HepG2 (cell line): ENCODE data around the gene SPA17. TPM values are rescaled to one million over a fixed set of nuclear protein-coding genes. Genes with fewer than 3 reads are reported as not detected.

Experiments used
- DNMT1 ChIP-seq: sonication (generic); formaldehyde crosslinking; IDR thresholded peaks from 2 replicates; pipeline ENCODE4 v1.5.1; 2020; ENCODE audit warnings: mild to moderate bottlenecking, missing genetic modification reagents
- HHEX ChIP-seq: IDR thresholded peaks from 2 replicates; pipeline ENCODE4 v1.6.1; 2016; ENCODE audit warnings: control low read depth
- IRX3 ChIP-seq: sonication (generic); formaldehyde crosslinking; IDR thresholded peaks from 2 replicates; pipeline ENCODE4 v1.8.1; 2023; ENCODE audit warnings: mild to moderate bottlenecking, low read depth, missing genetic modification reagents, borderline replicate concordance
- MAFG ChIP-seq: sonication (generic); formaldehyde crosslinking; IDR thresholded peaks from 2 replicates; pipeline ENCODE4 v1.5.1; 2020; ENCODE audit warnings: mild to moderate bottlenecking, missing genetic modification reagents
- SMAD3 ChIP-seq: sonication (generic); formaldehyde crosslinking; IDR thresholded peaks from 2 replicates; pipeline ENCODE4 v1.4.0; 2020; ENCODE audit warnings: missing genetic modification reagents
- TBX3 ChIP-seq: fragments of 450-650 bp; IDR thresholded peaks from 2 replicates; pipeline ENCODE4 v1.6.1; 2017; ENCODE audit warnings: antibody characterized with exemption, mild to moderate bottlenecking, inconsistent platforms, borderline replicate concordance
- ZMYM3 ChIP-seq: sonication (generic); formaldehyde crosslinking; IDR thresholded peaks from 2 replicates; pipeline ENCODE4 v1.5.1; 2020; ENCODE audit warnings: mild to moderate bottlenecking, missing genetic modification reagents
- ZNF891 ChIP-seq: sonication (generic); formaldehyde crosslinking; IDR thresholded peaks from 2 replicates; pipeline ENCODE4 v1.5.0; 2020; ENCODE audit warnings: mild to moderate bottlenecking, missing genetic modification reagents
- polyA plus RNA-seq, 8 experiments: library from polyadenylated mRNA; depleted of rRNA in 3 of 8; stranded (reverse) in 7 of 8; unstranded in 1 of 8; fragments of >200 nt; fragmentation: Illumina TruSeq in 4 of 8; extraction: Trizol in 4 of 8; gene quantifications; 2 replicates each; pipeline versions ENCODE4 v1.2.1 to v1.2.3, GENCODE V29; 2011 to 2016; ENCODE audit warnings: low read depth in 4 of 8, missing spikeins in 1 of 8, mixed read lengths in 1 of 8; ENCODE audit not compliant: insufficient read depth in 1 of 8
- total RNA-seq, 5 experiments: library from RNA; depleted of rRNA; stranded (reverse); fragments of >200 nt; fragmentation: Illumina TruSeq; extraction: Trizol; gene quantifications; 2 replicates each; pipeline ENCODE4 v1.2.3, GENCODE V29; 2016; ENCODE audit warnings: low read depth in 1 of 5
- TF ChIP-seq, protein P1 (sequence below): sonication (generic); formaldehyde crosslinking; IDR thresholded peaks from 2 replicates; pipeline ENCODE4 v1.4.0; 2020; ENCODE audit warnings: missing genetic modification reagents
- TF ChIP-seq, protein P2 (sequence below): sonication (generic); formaldehyde crosslinking; IDR thresholded peaks from 2 replicates; pipeline ENCODE4 v1.5.1; 2020; ENCODE audit warnings: mild to moderate bottlenecking, missing genetic modification reagents, moderate library complexity
- TF ChIP-seq, protein P3 (sequence below): sonication (generic); formaldehyde crosslinking; IDR thresholded peaks from 2 replicates; pipeline ENCODE4 v1.5.0; 2020; ENCODE audit warnings: mild to moderate bottlenecking, missing genetic modification reagents
- TF ChIP-seq, protein P4 (sequence below): sonication (generic); formaldehyde crosslinking; IDR thresholded peaks from 2 replicates; pipeline ENCODE4 v1.5.1; 2020; ENCODE audit warnings: missing genetic modification reagents, mild to moderate bottlenecking, borderline replicate concordance
- TF ChIP-seq, protein P5 (sequence below): sonication (generic); formaldehyde crosslinking; IDR thresholded peaks from 2 replicates; pipeline ENCODE4 v1.4.0; 2020; ENCODE audit warnings: missing genetic modification reagents, borderline replicate concordance

Gene SPA17
- total and polyA plus RNA-seq, 2 of the 13 experiments (the other 11 are each of a cell fraction or from before 2014, with no cell fraction given), result 4.4 to 8.4 TPM

DNA sequence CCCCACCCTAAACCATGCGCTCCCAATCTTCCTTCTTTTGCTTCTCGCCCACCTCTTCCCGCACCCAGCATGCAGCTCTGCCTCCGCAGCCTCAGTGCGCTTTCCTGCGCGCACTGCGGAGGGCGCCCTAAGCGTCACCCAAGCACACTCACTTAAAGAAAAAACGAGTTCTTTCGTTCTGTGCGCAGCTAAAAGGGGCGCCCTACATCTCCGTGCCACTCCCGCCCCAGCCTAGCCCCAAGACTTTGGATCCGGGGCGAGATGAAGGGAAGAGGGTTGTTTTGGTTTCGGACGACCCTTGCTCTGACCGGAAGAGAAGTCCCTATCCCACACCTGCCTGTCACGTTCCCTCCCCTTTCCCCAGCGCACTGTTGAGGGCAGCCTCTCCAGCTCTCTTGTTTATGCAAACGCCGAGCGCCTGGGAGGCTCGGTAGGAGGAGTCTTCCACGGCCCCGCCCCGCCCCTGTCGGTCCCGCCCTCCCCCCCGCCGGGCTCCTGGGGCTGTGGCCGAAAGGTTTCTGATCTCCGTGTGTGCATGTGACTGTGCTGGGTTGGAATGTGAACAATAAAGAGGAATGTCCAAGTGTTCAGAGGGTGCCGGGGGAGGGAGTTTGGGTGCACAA is 73.0 kb downstream of the SPA17 start (continued):
- TF ChIP-seq, protein P1, sequence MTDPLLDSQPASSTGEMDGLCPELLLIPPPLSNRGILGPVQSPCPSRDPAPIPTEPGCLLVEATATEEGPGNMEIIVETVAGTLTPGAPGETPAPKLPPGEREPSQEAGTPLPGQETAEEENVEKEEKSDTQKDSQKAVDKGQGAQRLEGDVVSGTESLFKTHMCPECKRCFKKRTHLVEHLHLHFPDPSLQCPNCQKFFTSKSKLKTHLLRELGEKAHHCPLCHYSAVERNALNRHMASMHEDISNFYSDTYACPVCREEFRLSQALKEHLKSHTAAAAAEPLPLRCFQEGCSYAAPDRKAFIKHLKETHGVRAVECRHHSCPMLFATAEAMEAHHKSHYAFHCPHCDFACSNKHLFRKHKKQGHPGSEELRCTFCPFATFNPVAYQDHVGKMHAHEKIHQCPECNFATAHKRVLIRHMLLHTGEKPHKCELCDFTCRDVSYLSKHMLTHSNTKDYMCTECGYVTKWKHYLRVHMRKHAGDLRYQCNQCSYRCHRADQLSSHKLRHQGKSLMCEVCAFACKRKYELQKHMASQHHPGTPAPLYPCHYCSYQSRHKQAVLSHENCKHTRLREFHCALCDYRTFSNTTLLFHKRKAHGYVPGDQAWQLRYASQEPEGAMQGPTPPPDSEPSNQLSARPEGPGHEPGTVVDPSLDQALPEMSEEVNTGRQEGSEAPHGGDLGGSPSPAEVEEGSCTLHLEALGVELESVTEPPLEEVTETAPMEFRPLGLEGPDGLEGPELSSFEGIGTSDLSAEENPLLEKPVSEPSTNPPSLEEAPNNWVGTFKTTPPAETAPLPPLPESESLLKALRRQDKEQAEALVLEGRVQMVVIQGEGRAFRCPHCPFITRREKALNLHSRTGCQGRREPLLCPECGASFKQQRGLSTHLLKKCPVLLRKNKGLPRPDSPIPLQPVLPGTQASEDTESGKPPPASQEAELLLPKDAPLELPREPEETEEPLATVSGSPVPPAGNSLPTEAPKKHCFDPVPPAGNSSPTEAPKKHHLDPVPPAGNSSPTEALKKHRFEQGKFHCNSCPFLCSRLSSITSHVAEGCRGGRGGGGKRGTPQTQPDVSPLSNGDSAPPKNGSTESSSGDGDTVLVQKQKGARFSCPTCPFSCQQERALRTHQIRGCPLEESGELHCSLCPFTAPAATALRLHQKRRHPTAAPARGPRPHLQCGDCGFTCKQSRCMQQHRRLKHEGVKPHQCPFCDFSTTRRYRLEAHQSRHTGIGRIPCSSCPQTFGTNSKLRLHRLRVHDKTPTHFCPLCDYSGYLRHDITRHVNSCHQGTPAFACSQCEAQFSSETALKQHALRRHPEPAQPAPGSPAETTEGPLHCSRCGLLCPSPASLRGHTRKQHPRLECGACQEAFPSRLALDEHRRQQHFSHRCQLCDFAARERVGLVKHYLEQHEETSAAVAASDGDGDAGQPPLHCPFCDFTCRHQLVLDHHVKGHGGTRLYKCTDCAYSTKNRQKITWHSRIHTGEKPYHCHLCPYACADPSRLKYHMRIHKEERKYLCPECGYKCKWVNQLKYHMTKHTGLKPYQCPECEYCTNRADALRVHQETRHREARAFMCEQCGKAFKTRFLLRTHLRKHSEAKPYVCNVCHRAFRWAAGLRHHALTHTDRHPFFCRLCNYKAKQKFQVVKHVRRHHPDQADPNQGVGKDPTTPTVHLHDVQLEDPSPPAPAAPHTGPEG (CRISPR knock-in tag), result 0 out of 2 replicates have a peak, but pooled peaks have one; percentile 48
- TF ChIP-seq, protein P2, sequence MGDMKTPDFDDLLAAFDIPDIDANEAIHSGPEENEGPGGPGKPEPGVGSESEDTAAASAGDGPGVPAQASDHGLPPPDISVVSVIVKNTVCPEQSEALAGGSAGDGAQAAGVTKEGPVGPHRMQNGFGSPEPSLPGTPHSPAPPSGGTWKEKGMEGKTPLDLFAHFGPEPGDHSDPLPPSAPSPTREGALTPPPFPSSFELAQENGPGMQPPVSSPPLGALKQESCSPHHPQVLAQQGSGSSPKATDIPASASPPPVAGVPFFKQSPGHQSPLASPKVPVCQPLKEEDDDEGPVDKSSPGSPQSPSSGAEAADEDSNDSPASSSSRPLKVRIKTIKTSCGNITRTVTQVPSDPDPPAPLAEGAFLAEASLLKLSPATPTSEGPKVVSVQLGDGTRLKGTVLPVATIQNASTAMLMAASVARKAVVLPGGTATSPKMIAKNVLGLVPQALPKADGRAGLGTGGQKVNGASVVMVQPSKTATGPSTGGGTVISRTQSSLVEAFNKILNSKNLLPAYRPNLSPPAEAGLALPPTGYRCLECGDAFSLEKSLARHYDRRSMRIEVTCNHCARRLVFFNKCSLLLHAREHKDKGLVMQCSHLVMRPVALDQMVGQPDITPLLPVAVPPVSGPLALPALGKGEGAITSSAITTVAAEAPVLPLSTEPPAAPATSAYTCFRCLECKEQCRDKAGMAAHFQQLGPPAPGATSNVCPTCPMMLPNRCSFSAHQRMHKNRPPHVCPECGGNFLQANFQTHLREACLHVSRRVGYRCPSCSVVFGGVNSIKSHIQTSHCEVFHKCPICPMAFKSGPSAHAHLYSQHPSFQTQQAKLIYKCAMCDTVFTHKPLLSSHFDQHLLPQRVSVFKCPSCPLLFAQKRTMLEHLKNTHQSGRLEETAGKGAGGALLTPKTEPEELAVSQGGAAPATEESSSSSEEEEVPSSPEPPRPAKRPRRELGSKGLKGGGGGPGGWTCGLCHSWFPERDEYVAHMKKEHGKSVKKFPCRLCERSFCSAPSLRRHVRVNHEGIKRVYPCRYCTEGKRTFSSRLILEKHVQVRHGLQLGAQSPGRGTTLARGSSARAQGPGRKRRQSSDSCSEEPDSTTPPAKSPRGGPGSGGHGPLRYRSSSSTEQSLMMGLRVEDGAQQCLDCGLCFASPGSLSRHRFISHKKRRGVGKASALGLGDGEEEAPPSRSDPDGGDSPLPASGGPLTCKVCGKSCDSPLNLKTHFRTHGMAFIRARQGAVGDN (CRISPR knock-in tag), result peak; percentile 86
- TF ChIP-seq DNMT1 (CRISPR knock-in tag) (0 out of 2 replicates have a peak, but pooled peaks have one; percentile 65), TBX3 (no peak), IRX3 (no peak), HHEX (no peak), ZNF891 (CRISPR knock-in tag) (peak; percentile 26; the same call in 1 of the 2 replicates), ZMYM3 (no peak), MAFG (CRISPR knock-in tag) (no peak), SMAD3 (CRISPR knock-in tag) (no peak)
- TF ChIP-seq, protein P3, sequence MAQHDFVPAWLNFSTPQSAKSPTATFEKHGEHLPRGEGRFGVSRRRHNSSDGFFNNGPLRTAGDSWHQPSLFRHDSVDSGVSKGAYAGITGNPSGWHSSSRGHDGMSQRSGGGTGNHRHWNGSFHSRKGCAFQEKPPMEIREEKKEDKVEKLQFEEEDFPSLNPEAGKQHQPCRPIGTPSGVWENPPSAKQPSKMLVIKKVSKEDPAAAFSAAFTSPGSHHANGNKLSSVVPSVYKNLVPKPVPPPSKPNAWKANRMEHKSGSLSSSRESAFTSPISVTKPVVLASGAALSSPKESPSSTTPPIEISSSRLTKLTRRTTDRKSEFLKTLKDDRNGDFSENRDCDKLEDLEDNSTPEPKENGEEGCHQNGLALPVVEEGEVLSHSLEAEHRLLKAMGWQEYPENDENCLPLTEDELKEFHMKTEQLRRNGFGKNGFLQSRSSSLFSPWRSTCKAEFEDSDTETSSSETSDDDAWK (CRISPR knock-in tag), result no peak
- TF ChIP-seq, protein P4, sequence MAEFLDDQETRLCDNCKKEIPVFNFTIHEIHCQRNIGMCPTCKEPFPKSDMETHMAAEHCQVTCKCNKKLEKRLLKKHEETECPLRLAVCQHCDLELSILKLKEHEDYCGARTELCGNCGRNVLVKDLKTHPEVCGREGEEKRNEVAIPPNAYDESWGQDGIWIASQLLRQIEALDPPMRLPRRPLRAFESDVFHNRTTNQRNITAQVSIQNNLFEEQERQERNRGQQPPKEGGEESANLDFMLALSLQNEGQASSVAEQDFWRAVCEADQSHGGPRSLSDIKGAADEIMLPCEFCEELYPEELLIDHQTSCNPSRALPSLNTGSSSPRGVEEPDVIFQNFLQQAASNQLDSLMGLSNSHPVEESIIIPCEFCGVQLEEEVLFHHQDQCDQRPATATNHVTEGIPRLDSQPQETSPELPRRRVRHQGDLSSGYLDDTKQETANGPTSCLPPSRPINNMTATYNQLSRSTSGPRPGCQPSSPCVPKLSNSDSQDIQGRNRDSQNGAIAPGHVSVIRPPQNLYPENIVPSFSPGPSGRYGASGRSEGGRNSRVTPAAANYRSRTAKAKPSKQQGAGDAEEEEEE (CRISPR knock-in tag), result peak; percentile 60; the same call in 1 of the 2 replicates
- TF ChIP-seq, protein P5, sequence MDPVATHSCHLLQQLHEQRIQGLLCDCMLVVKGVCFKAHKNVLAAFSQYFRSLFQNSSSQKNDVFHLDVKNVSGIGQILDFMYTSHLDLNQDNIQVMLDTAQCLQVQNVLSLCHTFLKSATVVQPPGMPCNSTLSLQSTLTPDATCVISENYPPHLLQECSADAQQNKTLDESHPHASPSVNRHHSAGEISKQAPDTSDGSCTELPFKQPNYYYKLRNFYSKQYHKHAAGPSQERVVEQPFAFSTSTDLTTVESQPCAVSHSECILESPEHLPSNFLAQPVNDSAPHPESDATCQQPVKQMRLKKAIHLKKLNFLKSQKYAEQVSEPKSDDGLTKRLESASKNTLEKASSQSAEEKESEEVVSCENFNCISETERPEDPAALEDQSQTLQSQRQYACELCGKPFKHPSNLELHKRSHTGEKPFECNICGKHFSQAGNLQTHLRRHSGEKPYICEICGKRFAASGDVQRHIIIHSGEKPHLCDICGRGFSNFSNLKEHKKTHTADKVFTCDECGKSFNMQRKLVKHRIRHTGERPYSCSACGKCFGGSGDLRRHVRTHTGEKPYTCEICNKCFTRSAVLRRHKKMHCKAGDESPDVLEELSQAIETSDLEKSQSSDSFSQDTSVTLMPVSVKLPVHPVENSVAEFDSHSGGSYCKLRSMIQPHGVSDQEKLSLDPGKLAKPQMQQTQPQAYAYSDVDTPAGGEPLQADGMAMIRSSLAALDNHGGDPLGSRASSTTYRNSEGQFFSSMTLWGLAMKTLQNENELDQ, result no peak
